NCI-H2171 treated with DMSO at 0.1 percent for 48 hours (cell line): Measurements from ENCODE around the gene UBE2QL1.

Experiments used
- DNase-seq: peaks from one replicate; lab custom pipeline; 2025; lab: John Stamatoyannopoulos, UW

The UBE2QL1 gene

DNA sequence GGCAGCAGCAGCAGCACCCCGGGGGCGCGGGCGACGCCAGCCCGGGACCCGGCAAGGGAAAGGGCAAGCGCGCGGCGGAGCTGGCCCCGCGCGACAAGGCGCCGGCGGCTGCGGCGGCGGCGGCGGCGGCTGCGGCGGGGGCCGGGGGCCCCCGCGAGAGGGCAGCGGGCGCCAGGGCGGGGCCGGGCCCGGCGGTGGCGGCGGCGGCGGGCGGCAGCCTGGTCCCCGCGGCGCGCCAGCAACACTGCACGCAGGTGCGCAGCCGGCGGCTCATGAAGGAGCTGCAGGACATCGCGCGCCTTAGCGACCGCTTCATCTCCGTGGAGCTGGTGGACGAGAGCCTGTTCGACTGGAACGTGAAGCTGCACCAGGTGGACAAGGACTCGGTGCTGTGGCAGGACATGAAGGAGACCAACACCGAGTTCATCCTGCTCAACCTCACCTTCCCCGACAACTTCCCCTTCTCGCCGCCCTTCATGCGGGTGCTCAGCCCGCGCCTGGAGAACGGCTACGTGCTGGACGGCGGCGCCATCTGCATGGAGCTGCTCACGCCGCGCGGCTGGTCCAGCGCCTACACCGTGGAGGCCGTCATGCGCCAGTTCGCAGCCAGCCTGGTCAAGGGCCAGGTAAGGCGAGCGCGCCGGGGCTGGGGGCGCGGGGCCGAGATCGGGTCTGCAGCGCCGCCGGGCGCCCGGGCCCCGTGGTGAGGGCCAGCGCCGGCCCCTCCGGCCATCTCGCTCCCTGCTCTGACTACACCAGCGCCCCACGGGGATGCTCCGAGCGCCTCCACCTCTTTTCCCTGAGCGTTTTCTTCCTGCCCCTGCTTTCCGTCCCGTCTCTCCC is at the start of gene UBE2QL1:
Gene UBE2QL1 (plus strand): TSS at position 238 of the 843 bp plus-strand sequence. CDS start 35 bp downstream, at position 273.
- peak; percentile 36 for DNase-seq

- no peak for DNase-seq
Observed at GRCh38 chr5:6399980-6400910, 48.4 kb upstream of the UBE2QL1 start.

DNA sequence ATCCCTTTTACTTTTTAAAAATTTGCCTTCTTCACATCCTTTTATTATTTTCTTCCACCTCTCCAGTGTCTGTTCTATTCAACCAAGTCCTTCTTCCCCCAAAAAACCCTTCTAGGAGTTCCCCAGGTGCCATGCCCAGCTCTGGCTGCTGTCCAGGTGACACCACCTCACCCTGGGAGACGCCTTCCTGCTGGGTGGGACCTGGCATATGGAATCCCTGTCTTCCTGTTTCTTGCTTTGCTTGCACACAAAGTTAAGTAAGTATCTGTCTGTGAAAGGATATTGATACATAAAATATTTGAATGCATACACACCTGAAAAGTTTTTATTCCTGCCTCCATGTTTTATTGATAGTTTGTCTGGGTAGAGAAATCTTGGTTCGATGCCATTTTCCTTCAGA is 47.2 kb upstream of the UBE2QL1 start:
- no peak for DNase-seq

DNA sequence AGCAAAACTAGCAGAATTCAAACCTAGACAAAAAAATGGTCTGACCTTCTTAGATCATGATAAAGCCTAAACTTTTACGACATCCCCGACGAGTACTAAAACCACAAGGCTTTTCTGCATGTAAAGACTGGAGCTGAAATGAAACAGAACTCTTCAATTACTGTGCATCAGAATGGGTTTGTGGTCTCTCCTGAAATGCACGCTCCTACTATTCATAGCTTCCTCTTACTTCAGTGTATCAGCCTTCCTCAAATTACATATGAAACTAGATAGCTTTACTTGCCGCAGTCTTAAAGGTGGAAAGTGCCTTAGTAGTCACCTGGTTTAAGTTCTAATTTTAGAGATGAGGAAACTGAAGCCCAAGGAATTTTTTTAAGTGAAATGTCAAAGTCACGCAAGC is 45.7 kb upstream of the UBE2QL1 start:
- DNase-seq = no peak

- DNase-seq = no peak
Observed at GRCh38 chr5:6403416-6403815, 45.2 kb upstream of the UBE2QL1 start.

GRCh38 chr5:6404129-6404528 is 44.5 kb upstream of the UBE2QL1 start:
- DNase-seq = no peak

DNA sequence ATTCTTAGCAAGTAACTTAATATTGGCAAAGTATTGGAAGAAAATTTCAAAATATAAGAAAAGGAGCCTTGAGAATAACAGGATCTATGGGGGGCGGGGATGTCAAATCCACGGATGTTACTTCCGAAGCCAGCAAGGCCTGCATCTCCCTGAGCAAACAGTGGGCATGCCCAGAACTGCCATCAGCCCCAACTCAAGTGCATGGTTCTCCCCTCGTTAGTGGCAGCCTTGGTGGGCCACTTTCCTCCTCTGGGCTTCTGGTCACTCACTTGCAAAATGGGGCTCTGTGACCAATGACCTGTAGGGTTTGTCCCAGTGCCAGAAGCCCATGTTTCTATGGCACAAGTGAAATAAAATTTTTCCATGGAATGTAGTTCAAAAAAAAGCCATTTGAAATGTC is 43.1 kb upstream of the UBE2QL1 start:
- no peak for DNase-seq

DNA sequence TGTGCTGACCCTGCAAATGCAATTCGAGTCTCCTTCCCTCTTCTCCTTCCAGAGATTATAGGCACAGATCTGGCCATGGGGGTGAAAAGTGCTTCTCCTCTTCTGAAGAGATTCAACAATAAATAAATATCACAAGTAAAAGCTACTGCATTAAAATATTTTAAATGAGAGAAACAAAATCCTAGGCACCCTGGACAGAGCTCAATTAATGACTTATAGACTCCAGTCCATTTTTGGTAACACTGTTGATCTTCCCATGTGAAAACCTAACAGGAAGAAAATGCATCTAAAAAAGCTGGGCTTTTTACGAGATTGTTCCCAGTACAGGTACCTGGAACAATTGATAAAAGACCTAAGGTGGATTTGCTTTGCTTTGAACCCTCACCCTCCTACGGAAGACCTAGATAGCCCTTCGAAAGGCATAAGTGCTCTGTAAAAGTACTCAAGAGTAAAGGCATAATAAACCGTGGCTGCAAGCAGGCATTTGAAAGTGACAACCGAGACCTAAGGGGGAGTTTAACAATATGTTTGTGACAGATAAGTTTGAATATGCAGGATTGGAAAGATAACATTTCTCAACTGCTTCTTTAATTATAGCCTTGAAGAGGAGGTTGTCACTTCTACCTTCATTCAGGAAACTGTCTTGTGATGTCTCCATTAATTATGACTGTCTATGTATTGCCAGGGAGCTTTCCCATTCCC is 41.0 kb upstream of the UBE2QL1 start:
- DNase-seq = no peak

DNA sequence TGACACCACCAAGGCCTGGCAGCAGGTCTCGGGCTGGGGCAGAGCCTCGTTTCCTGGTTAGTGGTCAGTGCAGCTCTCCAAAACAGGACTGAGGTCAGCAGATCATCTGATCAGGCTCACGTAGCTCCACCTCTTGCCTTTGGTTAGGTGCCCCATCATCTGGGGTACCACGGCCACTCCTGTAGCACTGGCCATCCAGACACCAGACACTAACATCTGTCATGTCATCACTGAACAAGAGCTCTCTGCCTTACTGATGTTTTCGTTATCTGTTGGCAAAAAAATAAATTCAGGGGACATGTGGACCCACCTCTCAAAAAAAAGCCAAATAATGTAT is 40.4 kb upstream of the UBE2QL1 start:
- DNase-seq = no peak

DNA sequence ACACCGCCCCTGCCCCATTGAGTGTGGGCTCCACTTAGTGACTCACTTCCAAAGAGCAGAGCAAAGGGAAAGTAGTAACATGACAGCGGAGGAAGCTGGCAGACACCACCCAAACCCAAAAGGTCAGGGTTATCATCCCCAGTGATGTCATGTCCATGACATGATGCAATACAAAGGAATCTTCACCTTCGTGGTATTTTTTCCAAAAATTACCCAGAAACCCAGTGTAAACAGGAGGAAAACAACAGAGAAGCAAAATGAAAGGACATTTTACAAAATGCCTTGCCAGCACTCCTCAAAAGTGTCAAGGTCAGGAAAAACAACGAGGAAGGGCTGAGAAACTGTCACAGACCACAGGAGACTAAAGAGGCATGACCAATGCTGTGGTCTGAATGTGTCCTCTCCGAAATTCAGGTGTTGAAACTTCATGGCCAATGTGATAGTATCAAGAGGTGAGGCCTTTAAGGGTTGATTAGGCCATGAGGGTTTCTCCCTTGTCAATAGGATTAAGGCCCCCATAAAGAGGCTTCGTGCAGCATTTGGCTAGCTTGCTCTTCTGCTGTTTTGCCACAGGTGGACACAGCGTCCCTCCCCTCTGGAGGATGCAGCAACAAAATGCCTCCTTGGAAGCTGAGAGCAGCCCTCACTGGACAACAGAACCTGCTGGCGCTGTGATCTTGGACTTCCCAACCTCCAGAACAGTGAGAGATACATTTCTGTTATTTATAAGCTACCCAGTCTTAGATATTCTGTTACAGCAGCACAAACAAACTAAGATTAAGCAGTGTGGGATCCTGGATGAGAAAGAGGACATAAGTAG is 39.8 kb upstream of the UBE2QL1 start:
- no peak for DNase-seq

GRCh38 chr5:6410421-6410820 is 38.2 kb upstream of the UBE2QL1 start:
- DNase-seq = no peak

GRCh38 chr5:6411141-6411540 is 37.5 kb upstream of the UBE2QL1 start:
- peak; percentile 32 for DNase-seq

- no peak for DNase-seq
Observed at GRCh38 chr5:6412811-6413210, 35.8 kb upstream of the UBE2QL1 start.

GRCh38 chr5:6417657-6418056 is 31.0 kb upstream of the UBE2QL1 start:
- no peak for DNase-seq

DNA sequence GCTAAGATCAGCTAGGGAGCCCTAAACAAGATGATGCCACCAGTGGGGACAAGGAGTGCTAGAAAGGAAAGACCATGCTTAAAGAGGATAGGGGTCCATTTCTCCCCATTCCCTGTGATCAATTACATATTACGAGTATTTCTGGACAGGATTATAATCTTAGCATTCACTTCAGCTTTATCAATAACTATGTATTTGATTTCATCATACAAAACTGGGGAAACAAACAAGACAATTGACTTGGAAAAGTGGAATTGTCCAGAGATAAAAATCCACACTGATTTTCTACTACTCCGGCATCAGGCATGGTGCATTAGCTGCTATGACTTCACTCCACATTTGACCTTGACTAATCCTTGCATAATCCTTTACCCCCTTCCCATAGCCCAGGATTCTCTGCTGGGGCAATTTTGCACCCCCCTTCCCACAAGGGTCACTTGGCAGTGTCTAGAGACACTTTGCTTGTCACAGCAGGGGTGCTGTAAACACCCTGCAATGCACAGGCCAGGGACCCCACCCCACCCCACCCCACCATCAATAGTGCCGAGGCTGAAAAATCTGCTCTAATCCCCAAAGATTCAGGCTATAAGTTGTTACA is 29.9 kb upstream of the UBE2QL1 start:
- no peak for DNase-seq

GRCh38 chr5:6419340-6419852 is 29.3 kb upstream of the UBE2QL1 start:
- DNase-seq = no peak

DNA sequence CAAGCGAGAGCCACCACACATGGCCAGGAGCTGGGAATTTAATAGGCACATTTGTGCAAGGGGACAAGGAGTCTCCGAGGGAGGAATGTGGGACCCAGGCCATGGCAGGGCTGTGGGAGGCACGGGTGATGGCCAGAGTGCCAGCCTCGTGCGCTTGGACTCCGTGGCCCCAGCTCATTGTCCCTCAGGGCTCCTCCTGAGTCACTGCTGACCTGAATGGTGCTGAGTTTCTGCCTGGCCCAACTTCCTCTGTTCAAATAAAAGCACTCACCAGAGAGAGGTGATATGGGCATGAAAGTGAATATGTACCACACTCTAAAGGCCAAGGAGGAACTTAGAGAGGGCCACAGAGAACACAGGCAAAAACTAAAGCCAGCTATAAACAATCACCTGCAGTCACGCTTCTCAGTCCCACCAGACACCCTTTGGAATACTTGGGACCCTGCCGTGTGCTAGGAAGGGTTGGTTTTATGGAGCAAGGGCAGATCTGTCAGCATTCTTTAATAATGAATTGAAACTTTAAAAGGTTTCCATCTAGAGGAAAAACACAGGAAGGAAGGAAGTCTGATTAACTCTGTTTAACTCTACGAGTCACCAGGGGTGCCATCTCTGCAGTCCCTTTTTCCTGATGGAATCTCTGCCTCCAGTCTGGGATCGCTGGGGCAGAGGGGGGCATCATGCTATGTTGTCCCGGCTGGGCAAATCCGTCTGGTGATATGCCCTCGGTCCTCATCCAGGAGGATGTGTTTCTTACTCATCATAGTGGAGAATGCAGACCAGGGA is 25.1 kb upstream of the UBE2QL1 start:
- no peak for DNase-seq

DNA sequence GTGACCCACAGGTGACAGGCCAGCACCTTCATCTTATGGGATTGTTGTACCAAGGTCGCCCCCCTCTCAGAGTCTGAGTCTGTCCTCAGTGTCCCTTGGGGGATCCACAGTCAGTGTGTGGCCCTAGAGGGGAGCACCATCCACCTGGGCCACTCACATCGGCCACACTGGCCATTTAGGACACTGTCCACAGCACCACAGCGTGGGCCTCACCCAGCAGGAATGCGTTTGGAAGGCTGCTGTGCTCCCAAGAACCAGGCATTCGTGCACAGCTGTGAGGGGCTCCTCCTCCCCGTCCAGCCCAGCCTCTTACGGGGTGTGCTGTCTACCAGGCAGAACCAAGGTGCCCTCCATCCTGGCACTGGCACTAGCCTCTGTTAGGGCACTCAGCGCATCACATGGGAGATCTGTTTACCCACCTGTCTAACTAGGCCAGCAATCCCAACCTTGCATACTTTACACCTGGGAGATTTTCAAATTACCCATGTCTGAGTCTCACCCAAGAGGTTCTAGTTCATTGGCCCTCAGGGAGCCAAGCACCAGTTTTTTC is 24.5 kb upstream of the UBE2QL1 start:
- no peak for DNase-seq

DNA sequence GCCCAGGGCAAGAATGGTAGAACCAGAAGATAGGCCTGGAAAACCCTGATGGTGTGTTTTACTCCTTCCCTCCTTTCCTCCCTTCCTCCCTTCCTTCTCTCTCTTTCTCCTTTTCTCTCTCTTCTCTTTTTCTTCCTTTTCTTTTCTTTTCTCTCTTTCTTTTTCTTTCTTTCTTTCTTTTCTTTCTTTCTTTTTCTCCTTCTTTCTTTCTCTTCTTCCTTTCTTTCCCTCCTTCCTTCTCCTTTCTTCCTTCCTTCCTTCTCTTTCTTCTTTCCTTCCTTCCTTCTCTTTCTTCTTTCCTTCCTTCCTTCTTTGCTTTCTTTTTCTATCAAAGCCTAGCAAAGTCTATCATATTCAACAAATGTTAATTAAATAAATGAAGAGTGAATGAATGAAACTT is 24.0 kb upstream of the UBE2QL1 start:
- DNase-seq = no peak

DNA sequence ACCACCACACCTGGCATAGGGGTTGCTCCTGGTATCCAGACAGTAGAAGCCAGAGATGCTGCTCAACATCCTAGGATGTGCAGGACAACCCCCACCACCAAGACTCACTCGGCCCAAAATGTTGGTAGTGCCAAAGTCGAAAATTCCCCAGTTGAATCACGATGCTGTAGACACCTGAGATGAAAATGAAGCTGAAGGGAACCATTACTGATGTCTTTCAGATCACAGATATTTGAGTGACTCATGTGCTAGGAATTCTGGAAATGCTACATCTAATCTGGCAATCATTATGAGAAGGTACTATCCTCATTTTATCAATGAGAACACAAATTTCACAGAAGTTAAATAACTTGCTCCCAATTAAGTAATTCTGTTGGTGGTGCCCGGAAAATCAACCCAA is 21.0 kb upstream of the UBE2QL1 start:
- DNase-seq = no peak
